ENCODE data around the gene MTMR1.

GRCh38 chrX:150697641-150698040 lies 4.4 kb downstream of the MTMR1 start:
- TF ChIP-seq MYC (IDR thresholded peaks at IDR 0.05; ENCODE audit: low read depth, low read length), result no peak
- no peak for TF ChIP-seq GATA2 (IDR thresholded peaks at IDR 0.05; ENCODE audit: insufficient read depth, insufficient read length, low read depth, low read length)

Data from endothelial cell of umbilical vein (primary cell).